HG03342 (cell line): Measurements from ENCODE around the gene CR1.
"Not testable (repeated sequence)": the region's sequence is repeated elsewhere in the genome, so short reads cannot be mapped to it uniquely, and the experiment has no call there.

Experiments
- ATAC-seq: cut with Tn5 transposase; IDR thresholded peaks from one replicate; pipeline ENCODE4 v1.9.1; 2021; ENCODE audit warnings: mild to moderate bottlenecking, moderate library complexity; ENCODE audit not compliant: unreplicated experiment

Gene CR1

DNA sequence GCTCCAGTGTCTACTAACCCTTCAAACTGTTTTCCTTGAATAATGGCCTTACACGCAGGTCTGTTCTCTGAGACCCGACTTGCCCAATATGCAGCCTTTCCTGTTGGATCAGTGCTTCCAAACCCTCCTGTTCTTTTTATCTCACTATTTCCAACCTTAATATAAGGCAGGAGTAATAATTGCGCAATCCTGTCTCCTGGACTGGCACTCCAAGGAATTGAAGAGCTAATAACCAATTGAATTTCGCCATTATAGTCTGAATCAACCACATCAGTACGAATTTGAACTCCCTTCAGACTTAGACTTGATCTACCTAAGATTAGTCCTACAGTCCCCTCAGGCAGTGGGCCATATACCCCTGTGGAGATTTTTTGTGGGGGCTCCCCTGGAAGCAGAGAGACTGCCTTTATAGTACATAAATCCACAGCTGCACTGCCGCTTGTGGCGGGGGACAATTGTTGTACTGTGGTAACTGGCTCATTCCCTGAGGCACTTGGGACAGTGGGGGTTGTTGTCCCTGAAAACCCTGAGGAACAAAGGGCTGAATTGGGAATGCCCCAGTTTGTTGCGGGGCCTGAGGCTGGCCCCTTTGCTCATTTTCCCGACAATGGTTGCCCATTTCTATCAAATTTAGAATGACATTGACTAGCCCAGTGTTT, 142.7 kb downstream of the CR1 start:
- ATAC-seq = not testable (repeated sequence)

DNA sequence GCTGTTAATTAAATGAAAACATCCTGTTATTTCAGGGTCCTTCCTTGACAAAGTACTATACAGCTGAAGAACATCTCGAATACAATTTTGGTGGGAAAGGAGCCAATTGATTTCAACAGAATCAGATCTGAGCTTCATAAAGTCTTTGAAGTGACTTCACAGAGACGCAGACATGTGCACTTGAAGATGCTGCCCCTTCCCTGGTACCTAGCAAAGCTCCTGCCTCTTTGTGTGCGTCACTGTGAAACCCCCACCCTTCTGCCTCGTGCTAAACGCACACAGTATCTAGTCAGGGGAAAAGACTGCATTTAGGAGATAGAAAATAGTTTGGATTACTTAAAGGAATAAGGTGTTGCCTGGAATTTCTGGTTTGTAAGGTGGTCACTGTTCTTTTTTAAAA, 143.4 kb downstream of the CR1 start:
- ATAC-seq = not testable (repeated sequence)

GRCh38 chr1:207644166-207644851, 148.4 kb downstream of the CR1 start:
- ATAC-seq = no peak

DNA sequence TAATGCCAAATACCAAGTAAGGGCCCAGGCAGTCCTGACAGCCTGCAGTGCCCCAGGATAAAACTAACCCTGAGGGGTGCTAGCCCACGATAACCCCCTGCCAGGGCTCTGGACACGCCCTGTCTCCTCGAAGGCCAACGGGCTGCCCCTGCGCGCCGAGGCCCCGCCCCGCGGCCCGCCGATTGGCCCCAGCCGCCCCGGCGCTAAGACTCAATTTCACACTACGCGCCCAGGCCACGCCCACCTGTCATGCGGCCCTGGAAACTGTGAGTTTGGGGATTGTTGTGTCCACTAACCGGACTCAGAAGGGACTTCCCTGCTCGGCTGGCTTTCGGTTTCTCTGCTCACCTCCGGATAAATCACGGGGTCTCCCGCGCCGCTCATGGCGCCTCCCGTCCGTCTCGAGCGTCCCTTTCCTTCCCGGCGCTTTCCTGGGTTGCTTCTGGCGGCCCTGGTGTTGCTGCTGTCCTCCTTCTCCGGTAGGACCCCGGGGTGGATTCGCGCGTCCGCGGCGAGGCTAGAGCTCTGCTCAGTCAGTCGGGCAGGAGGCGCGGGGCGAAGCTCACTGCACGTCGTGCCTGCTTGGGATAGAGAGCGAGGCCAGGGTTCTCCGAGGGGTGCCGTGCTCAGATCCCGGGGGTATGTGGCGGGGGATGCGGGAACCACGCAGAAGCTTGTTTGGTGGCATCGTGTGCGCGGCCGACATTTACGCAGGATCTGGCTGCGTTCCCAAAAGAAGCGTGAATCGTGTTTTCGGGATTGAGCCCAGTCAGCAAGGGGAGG, 149.1 kb downstream of the CR1 start, which contains the start of gene CR1L:
CR1L (plus strand) TSS at position 282 of the 783 bp plus-strand sequence; CDS start at position 383, 101 bp downstream.
- ATAC-seq = peak; percentile 94

- no peak for ATAC-seq
Observed at GRCh38 chr1:207645635-207646081, 149.7 kb downstream of the CR1 start.

DNA sequence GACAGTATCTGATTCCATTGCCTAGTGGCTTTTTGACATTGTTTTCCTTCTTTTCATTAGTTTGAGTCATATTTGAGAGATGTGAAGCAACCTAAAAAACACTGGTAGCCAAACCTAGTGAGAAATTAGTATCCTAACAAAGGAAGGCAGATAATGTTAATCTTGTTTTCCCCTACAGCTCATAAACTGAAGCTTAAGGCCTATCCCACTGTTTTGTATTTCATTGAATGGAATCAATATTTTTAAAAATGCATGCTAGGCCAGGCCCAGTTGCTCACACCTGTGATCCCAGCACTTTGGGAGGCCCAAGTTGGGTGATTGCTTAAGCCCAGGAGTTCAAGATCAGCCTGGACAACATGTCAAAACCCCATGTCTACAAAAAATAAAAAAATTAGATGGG, 150.2 kb downstream of the CR1 start:
- ATAC-seq = no peak

DNA sequence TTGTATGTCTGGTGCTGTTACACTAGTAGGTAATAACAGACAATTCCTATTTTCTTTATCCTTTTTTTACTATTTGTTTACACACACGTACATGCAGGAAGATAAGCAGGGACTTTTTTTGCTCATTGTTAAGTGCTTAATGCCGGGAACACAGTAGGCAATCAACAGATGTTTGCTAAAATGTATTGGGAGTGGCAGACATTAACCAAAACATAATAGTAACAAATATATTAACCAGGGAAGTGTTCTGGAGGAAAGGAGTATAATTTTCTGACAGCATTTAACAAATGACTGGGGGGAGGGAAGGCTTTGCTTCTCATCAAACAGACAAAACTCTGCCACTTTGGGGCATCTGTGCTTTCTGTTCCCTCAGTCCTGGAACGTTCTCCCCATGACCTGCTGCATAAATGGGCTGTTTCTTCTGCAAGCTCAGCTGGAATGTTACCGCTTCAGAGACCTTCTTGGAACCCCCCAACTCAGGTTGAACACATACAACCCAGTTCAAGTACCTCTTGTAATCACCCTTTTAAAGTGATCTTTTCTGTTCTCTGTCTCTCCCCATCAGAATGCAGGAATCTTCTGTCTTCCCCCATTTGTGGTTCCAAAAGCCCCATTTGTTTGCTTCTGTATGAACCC, 151.1 kb downstream of the CR1 start:
- ATAC-seq = no peak

DNA sequence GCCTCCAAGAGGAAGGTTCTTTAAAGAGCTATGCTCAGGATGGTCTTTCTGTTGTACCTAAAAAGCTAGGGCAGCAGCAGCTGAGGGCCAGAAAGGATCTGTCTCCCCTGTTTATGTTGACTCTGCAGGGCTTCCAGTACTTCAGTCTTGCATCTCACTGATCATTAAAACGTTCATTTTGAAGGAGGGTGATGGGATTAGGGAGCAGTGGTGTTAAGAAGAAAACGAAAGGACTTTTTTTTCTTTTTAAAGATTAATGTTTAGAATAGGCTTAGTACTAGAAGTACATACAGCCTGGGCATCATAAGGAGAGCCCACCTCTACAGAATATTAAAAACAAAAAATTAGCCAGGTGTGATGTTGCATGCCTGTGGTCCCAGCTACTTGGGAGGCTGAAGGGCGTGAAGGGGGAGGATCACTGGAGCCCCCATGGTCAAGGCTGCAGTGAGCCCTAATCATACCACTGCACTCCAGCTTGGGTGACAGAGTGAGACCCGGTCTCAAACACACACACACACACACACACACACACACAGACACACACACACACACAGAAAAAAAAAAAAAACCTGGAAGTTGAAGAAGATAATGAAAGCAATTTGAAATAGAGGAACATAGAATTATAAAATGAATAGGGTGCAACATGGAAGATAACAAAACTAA, 151.8 kb downstream of the CR1 start:
- no peak for ATAC-seq

DNA sequence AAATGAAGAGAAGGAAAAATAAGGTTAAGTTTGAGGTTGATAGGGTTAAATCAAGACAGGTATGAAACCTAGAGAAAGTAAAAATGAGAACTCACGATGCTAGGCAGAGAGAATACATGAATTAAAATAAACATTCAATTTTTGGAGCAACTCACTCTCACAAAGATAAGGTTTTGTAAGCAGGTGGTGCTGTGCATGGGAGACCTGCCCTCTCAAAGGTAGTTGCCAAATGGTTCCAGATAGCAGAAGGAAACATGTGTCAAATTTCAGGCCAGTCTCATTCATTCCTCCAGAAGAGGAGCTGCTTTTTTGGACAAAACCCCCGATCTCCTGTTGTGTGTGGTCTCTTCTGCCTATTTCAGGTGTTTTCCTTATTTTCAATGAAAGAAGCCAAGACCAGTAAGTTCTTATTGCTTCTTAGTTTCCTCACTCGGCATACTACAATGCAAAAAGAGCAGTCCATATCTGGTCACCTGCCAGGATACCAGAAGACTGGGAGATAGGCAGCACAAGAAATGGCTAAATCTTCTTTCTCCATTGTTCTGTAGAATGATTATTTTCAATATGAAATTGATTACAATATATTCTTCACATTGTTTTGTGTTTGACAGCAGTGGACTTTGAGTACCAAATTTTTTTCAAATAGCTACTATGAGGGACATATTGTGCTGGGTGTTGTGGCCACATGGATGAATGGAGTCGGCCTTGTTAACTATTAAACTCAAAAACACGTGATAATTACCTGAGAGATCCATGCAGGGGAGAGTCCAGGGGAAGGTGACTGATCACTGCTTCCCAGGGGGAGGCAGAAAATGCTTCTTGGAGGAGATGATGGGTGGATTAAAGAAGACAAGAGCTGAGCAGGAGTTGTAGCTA, 152.6 kb downstream of the CR1 start:
- ATAC-seq = no peak

DNA sequence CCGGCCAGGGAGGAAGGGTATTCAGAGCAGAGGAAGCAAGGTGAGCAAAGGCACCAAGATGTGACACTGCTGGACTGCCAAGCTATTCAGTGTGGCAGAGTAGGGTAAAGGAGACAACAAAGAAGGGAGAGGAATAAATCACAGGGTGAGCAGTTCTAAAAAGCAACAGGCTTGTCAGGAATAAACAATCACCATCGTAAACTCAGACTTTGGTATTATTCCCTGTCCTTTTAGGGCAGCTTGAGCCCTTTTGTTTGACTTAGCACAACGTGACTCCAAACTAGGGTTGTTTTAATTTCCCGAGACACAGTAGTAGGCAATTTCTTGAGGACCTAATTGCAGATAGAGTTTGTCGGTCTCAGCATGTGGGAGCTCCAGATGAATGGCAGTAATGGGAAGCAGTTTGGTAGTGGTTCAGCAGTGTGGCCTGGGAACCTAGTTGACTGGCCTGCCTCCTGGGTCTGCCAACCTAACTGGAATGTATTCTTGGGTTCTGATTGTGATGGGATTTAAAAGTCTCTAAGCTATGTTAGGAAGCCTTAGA, 153.3 kb downstream of the CR1 start:
- no peak for ATAC-seq

GRCh38 chr1:207649865-207650580, 154.1 kb downstream of the CR1 start:
- ATAC-seq = no peak

DNA sequence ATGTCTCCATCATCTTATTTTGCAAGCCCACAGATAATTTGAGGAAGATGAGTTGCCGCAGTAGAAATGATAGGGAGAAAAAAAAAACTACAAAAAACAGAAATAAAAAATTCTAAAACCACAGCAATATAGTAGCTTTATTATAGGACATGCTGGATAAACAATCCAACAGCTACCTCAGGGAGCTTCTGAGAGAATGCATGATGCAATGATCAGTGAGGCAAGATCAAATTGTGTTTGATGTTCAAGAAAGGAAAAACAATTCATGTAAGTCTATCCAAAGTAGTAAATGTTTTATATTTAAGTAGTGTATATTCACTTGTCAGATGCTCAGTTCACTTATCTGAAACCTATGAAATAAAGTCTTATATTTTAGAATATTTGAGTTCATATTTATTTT, 155.6 kb downstream of the CR1 start:
- no peak for ATAC-seq

DNA sequence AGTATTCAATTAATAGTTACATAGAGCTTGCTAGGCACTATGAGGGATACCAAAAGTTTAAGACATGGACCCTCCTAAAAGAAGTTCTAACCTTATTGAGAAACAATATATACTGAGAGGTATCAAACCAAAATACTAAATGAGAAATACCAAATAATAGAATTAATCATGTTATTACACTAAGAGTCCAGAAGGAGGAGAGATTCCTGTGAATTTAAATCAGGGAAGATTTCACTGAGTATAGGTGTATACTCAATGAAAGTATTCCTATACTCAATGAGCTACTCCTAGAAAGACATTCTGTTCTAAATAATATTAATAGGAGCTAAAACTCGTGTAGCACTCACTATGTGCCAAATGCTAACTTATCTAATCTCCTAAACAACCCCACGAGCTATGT, 158.4 kb downstream of the CR1 start:
- ATAC-seq = no peak

- no peak for ATAC-seq
Observed at GRCh38 chr1:207658408-207658807, 162.5 kb downstream of the CR1 start.

- ATAC-seq = no peak
Observed at GRCh38 chr1:207658904-207659485, 163.0 kb downstream of the CR1 start.

DNA sequence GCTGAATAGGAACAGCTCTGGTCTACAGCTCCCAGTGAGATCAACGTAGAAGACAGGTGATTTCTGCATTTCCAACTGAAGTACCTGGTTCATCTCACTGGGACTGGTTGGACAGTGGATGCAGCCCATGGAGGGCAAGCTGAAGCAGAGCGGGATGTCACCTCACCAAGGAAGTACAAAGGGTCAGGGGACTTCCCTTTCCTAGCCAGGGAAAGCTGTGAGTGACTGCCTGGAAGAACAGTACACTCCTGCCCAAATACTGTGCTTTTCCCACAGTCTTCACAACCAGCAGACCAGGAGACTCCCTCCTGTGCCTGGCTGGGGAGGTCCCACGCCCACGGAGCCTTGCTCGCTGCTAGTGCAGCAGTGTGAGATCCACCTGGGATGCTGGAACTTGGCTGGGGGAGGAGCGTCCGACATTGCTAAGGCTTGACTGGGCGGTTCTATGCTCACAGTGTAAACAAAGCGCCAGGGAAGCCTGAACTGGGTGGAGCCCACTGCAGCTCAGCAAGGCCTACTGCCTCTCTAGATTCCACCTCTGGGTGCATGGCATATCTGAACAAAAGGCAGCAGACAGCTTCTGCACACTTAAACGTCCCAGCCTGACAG, 163.7 kb downstream of the CR1 start:
- no peak for ATAC-seq

DNA sequence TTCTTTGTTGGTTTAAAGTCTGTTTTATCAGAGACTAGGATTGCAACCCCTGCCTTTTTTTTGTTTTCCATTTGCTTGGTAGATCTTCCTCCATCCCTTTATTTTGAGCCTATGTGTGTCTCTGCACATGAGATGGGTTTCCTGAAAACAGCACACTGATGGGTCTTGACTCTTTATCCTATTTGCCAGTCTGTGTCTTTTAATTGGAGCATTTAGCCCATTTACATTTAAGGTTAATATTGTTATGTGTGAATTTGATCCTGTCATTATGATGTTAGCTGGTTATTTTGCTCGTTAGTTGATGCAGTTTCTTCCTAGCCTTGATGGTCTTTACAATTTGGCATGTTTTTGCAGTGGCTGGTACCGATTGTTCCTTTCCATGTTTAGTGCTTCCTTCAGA, 165.5 kb downstream of the CR1 start:
- not testable (repeated sequence) for ATAC-seq

- no peak for ATAC-seq
Observed at GRCh38 chr1:207666342-207666741, 170.4 kb downstream of the CR1 start.
